Mucosa of descending colon (tissue), 3 donors: Measurements from ENCODE around the gene USP36. TPM values are rescaled to one million over a fixed set of nuclear protein-coding genes. Genes with fewer than 3 reads are reported as not detected.

Source experiments
- ATAC-seq: fragments of 200-7000 bp; cut with Tn5 transposase; one replicate; pipeline ENCODE4 v1.9.1; 2020; ENCODE audit warnings: mild to moderate bottlenecking, moderate library complexity
- DNase-seq, 3 donors: peaks; one replicate each; pipeline ENCODE4 v3.0.0-alpha.2; 2020
- H3K36me3 ChIP-seq: fragments of 200-600 bp; one replicate; pipeline ENCODE4 v1.8.0; 2021; ENCODE audit warnings: low read depth, mild to moderate bottlenecking
- H3K4me1 ChIP-seq: fragments of 200-600 bp; one replicate; pipeline ENCODE4 v1.8.0; 2021; ENCODE audit warnings: low read depth, mild to moderate bottlenecking
- H3K4me3 ChIP-seq: fragments of 200-600 bp; one replicate; pipeline ENCODE4 v1.8.0; 2021; ENCODE audit warnings: mild to moderate bottlenecking
- H3K9me3 ChIP-seq: fragments of 200-600 bp; one replicate; pipeline ENCODE4 v1.8.0; 2021; ENCODE audit warnings: mild to moderate bottlenecking
- intact Hi-C, 2 donors: fragments of 100-400 bp; cut with DNase I in 1 of 2; cut with micrococcal nuclease in 1 of 2; formaldehyde crosslinking; loops; one replicate each; pipeline versions ENCODE4 v1.11.0 to v1.11.1; 2022; cut with DNase I, micrococcal nuclease
- total RNA-seq, 3 donors: library from RNA; stranded (reverse); fragmentation: NEBNext Ultra II Directional in 2 of 3; extraction: Animal tissue kit (Norgen Biotek cat#: 25700) in 2 of 3; gene quantifications; one replicate each; pipeline versions ENCODE4 v1.2.1 to v1.2.4, GENCODE V29; 2021 to 2023
- TF ChIP-seq, protein P1 (sequence below): fragments of 200-600 bp; IDR thresholded peaks from one replicate; pipeline ENCODE4 v1.8.0; 2022; ENCODE audit warnings: antibody characterized with exemption, mild to moderate bottlenecking
- donor health status: DM: no; HTN: no; CAD: no; lungs with moderate emphysema.
- donor health status: DM: no; HTN: no; CAD: no.
- donor health status: DM: no; HTN: yes; CAD: no.

USP36 gene
- total RNA-seq, 3 donors from 2014 or later = 36.0 to 67.7 (median 41.4) TPM

DNA sequence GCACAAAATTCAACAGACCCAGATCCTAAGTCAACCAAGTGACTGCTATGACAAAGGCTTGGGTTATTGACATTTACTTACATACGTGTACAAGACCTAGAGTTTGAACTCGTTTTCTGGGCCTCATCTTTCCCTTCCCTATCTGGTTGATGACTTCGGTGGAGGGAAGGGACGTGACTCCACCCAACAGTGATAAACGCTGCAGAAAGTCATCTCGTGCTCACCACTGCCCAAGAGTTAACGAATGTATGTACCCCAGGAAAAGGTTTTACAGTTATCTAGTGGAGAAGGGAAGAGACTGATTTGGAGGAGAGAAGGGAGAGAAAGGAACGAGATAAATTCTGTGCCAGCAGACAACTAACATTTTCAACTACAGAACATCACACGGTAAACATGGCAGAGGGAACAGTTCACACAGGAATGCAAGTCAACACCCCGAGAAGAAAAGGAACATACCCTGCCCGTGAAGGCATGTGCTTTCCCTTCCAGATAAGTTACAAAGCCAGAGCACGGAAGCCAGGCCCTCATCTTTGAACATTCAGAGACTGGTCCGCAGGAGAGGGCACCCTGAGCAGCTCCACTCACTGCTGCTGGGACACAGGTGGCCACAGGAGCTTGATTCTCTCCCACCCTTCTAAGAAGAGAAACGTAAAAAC lies 44.6 kb downstream of the USP36 start:
- intact Hi-C loops = loop anchor here in 1 of 2 donors (10.0 kb wide), 1 partner anchor 301 kb away; no protein-coding TSS in a partner anchor
- DNase-seq (no peak), ATAC-seq (no peak)

DNA sequence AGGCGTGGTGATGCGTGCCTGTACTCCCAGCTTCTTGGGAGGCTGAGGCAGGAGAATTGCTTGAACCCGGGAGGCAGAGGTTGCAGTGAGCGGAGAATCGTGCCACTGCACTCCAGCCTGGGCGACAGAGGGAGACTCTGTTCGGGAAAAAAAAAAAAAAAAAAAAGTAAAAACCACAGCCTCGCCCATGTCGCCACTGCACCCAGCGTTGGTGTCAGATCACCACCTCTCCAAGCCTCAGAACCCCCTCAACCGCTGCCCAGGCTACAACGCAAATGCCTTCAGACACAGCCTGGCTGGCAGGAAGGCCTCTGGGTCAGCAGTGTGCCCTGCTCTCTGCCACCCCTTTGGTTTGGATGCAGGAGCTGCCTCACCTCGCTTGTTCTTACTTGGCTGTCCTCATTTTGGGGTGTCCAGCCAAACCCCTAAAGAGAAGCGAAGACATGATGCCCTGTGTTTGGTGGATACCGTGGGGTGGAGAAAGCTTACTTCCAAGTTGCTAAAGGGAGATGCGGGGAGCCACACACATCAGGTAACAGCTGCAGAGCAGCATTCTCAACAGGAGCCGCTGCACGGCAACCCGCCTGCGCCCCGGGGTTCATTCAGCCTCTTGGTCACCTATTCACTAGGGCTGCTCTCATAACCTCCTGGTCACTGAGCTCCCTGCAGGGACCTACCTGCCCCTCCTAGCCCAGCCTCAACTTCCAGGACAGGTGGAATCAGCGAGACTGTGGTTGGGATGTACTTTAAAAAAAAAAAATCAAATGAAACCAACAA lies 45.6 kb downstream of the USP36 start:
- Histone ChIP-seq H3K36me3 (no peaks in the 10 kb centered on the region), H3K9me3 (no peaks in the 10 kb centered on the region), H3K4me1 (peaks cover 5% of the 10 kb centered on the region), H3K4me3 (no peak overlapping the region)
- intact Hi-C loops = loop anchor here in 1 of 2 donors (10.0 kb wide), 1 partner anchor 300 kb away; no protein-coding TSS in a partner anchor
- DNase-seq = no peak
- TF ChIP-seq, protein P1, sequence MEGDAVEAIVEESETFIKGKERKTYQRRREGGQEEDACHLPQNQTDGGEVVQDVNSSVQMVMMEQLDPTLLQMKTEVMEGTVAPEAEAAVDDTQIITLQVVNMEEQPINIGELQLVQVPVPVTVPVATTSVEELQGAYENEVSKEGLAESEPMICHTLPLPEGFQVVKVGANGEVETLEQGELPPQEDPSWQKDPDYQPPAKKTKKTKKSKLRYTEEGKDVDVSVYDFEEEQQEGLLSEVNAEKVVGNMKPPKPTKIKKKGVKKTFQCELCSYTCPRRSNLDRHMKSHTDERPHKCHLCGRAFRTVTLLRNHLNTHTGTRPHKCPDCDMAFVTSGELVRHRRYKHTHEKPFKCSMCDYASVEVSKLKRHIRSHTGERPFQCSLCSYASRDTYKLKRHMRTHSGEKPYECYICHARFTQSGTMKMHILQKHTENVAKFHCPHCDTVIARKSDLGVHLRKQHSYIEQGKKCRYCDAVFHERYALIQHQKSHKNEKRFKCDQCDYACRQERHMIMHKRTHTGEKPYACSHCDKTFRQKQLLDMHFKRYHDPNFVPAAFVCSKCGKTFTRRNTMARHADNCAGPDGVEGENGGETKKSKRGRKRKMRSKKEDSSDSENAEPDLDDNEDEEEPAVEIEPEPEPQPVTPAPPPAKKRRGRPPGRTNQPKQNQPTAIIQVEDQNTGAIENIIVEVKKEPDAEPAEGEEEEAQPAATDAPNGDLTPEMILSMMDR = no peak
- ATAC-seq = no peak

More for the DNA sequence above, 44.6 kb downstream of the USP36 start:
- no peaks in the 10 kb centered on the region for H3K4me1 ChIP-seq
- no peak overlapping the region for H3K4me3 ChIP-seq
- TF ChIP-seq, protein P1 = no peak
- no peaks in the 10 kb centered on the region for H3K36me3 ChIP-seq
- H3K9me3 ChIP-seq = no peaks in the 10 kb centered on the region

DNA sequence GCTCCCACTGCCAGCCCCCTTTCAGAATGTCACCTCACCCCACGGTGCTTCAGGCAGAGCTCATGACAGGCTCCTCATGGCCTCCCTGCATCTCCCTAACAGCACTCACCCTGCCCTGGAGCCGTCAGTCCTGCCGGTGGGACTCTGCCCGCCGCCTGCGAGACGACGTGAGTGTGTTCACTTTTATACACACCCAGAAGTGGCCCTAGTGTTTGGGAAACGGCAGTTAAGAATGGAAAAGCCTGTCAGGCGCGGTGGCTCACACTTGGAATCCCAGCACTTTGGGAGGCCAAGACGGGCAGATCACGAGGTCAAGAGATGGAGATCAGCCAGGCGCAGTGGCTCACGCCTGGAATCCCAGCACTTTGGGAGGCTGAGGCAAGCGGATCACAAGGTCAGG lies 46.2 kb downstream of the USP36 start:
- Histone ChIP-seq H3K4me1 (peaks cover 11% of the 10 kb centered on the region), H3K9me3 (no peaks in the 10 kb centered on the region), H3K36me3 (no peaks in the 10 kb centered on the region), H3K4me3 (no peak overlapping the region)
- DNase-seq = no peak
- TF ChIP-seq, protein P1 = no peak
- ATAC-seq = no peak
- intact Hi-C loops = loop anchor here in 1 of 2 donors (10.0 kb wide), 1 partner anchor 300 kb away; no protein-coding TSS in a partner anchor

DNA sequence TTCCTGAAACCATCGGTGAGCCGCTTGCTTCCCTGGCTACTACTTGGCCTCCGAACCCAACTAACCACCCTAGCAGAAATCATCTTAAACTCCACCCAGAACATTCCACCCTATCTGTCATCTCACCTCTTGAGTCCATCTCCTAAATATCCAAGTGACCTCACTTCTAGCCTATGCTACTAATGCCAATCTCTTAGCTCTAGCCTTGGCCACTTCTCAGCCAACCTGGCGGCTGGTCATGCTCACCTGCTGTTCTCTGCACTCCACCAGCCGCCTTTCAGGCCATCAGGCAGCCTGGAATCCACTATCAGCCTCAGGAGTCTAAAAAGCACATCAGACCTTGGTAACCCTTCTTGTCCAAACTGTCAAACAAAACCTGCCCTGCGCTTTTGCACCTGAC lies 46.6 kb downstream of the USP36 start:
- Histone ChIP-seq H3K36me3 (no peaks in the 10 kb centered on the region), H3K4me1 (peaks cover 14% of the 10 kb centered on the region), H3K4me3 (no peak overlapping the region), H3K9me3 (no peaks in the 10 kb centered on the region)
- DNase-seq (no peak), ATAC-seq (no peak)
- intact Hi-C loops = loop anchor here in 1 of 2 donors (10.0 kb wide), 1 partner anchor 299 kb away; no protein-coding TSS in a partner anchor
- TF ChIP-seq, protein P1 = no peak

DNA sequence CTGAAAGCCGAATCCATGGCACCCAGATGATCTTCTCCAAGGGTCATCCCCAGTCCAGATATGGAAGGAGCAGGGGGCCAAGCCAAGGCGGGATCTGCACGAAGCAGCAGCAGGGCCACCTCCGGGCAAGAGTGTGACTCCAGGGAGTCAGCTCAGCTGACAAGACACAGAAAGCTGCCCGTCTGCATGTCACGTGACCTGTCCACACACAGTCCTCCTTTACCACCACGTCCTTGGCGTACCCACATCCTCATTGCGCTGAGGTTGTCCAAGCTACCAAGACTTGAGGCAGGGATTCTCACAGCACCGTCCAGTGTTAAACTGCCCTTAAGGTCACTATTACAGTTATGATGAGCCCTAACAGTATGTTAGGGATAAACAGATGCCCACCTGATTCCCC lies 47.2 kb downstream of the USP36 start:
- peaks cover 14% of the 10 kb centered on the region for H3K4me1 ChIP-seq
- intact Hi-C loops = loop anchor here in 1 of 2 donors (10.0 kb wide), 1 partner anchor 299 kb away; no protein-coding TSS in a partner anchor

More for the DNA sequence above, 47.2 kb downstream of the USP36 start:
- TF ChIP-seq, protein P1 = no peak
- ATAC-seq (no peak), DNase-seq (no peak)
- Histone ChIP-seq H3K4me3 (no peak overlapping the region), H3K9me3 (no peaks in the 10 kb centered on the region), H3K36me3 (no peaks in the 10 kb centered on the region)
